Loucy (cell line): ENCODE results near the gene PDCD2L.

ENCODE experiments used
- EZH2phosphoT487 ChIP-seq: fragments of 200-600 bp; IDR thresholded peaks from 2 replicates; pipeline ENCODE4 v1.6.1; 2018; ENCODE audit warnings: antibody characterized with exemption, mild to moderate bottlenecking, moderate library complexity, borderline replicate concordance
- TF ChIP-seq, protein P1 (sequence below): fragments of 200-600 bp; sonication (generic); conservative IDR thresholded peaks from 2 replicates; pipeline ENCODE4 v1.5.1; 2014; ENCODE audit warnings: mild to moderate bottlenecking, antibody characterized with exemption, low read length

GRCh38 chr19:34375598-34375997 is 28.6 kb upstream of the PDCD2L start:
- TF ChIP-seq, protein P1, sequence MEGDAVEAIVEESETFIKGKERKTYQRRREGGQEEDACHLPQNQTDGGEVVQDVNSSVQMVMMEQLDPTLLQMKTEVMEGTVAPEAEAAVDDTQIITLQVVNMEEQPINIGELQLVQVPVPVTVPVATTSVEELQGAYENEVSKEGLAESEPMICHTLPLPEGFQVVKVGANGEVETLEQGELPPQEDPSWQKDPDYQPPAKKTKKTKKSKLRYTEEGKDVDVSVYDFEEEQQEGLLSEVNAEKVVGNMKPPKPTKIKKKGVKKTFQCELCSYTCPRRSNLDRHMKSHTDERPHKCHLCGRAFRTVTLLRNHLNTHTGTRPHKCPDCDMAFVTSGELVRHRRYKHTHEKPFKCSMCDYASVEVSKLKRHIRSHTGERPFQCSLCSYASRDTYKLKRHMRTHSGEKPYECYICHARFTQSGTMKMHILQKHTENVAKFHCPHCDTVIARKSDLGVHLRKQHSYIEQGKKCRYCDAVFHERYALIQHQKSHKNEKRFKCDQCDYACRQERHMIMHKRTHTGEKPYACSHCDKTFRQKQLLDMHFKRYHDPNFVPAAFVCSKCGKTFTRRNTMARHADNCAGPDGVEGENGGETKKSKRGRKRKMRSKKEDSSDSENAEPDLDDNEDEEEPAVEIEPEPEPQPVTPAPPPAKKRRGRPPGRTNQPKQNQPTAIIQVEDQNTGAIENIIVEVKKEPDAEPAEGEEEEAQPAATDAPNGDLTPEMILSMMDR = no peak
- no peak for TF ChIP-seq EZH2phosphoT487
